Measurements from ENCODE around the gene PSMB2.

PSMB2 gene

DNA sequence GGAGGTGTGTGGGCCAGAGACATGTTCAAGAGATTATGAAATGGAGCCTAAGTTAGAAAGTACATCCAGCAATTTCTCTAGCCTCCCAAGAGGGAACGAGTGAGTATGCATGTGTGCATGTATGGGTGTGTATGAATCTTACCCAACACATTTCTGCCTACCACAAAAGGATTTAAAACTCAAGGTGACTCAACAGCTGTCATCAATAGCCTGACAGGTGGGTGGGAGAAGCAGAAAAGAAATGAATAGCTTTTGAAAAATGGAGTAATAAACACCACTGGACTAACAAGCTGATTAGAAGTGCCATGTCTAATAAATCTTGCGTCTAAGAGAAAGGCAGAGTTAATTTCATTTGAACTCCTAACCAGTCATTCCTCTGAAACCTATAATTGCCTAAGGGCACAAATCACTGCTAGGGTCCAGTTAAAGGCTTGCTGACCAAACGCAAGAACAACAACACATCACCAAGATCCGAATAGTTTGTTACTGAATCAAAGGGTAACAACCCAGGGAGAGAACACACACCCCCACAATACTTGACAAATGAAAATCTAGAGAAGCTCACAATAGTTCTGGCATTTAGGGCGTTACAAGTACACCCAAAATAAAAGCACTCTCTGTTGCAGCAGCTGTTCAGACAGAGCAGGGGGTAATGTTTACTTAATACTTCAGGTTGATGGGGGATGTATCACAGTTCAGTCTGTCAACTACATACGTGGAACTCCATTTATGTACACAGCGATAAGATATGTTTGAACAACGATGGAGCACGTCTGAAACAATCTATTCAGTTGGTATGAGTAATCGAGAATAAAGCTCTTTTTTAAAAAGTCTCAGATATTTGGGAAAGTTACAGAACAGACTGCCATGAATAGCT, 85.5 kb downstream of the PSMB2 start:
- no peak for DNase-seq

DNA sequence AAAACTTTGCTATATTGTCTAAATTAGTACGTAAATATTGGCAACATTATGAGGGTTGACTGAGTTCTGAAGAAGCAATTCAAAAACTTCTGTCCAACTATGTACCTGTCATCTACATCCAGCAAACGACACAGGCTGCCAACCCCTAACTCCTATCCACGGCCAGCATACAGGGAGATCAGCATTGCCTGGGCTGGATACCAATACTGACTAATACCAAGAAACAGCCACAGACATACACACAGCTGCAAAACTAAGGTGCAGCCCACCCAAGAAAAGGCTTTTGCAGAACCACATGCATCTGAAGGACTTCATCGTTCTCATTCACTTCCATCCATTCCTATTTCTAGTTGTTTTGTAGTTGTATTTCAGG, 86.1 kb downstream of the PSMB2 start:
- no peak for DNase-seq

DNA sequence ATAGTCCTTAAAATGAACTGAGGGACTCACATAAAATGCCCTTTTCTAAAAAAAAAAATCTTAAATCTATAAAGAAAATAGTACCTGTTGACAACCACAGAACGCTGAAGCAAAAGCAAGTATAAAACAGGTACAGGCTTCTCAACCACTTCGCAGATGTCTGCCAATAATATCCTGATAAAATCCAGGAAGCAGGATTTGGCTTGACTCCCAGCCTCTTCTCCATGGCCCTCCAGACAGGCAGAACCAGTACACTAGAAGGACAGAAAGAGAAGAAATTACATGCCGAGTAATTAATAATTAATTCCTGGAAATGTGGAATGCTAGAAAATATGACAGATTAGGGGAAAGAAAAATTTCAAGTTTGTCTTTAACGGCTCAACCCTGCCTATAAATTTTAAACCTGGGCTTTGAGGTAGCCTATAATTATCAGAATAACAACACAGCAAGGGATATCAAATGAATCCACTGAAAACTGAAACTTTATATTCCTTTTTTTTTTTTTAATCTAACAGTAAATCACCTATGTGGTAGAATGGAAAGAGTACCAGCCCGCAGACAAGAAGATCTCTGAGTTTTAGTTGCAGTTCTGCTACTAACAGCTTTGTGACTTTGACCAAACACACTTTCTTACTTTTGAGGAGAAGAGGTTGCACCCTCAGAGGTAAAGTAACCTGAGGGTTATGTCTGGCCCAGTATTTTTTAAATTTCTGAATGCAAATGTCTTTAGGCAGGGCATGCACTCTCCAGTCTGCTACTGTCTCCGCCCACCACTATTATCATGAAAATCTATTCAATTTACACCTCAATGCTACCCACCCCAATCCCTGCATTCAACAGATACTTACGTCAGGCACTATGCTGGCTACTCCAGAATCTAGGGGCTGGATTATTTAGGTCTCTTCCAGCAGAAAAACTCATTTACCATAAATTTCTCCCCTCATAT, 86.8 kb downstream of the PSMB2 start:
- DNase-seq: no peak

DNA sequence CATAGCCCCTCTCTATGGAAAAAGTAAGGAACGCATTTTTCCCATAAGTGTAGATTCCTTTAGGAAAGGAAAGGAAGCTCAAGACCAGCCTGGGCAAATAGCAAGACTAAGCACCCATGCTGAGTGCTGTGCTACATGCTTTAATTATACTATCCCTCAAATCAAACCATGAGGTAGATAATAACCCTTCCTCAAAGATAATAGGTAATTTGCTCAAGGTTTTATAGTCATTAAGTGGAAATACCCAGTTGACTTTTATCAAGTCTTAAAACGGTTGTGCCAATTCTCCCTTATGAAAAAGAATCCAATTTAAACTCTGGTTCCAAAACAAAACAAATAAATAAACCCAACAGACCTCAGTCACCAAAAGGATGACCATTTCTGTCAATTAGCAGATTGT, 87.5 kb downstream of the PSMB2 start:
- no peak for DNase-seq
